Colonic mucosa (tissue), 4 donors: ENCODE data around the gene GPR26. TPM values are rescaled to one million over a fixed set of nuclear protein-coding genes. Genes with fewer than 3 reads are reported as not detected.

Source experiments
- DNase-seq: peaks from one replicate; pipeline ENCODE4 v3.0.0-alpha.2; 2020
- H3K27ac ChIP-seq: fragments of 200-600 bp; one replicate; pipeline ENCODE4 v1.8.0; 2021
- H3K27me3 ChIP-seq: fragments of 200-600 bp; one replicate; pipeline ENCODE4 v1.8.0; 2021
- H3K36me3 ChIP-seq: fragments of 200-600 bp; one replicate; pipeline ENCODE4 v1.8.0; 2021
- H3K4me1 ChIP-seq: fragments of 200-600 bp; one replicate; pipeline ENCODE4 v1.8.0; 2021; ENCODE audit warnings: mild to moderate bottlenecking
- H3K4me3 ChIP-seq: fragments of 200-600 bp; one replicate; pipeline ENCODE4 v1.8.0; 2021
- H3K9ac ChIP-seq, 2 donors: one replicate each; pipeline ENCODE4 v1.7.0; 2013; ENCODE audit warnings: control low read depth in 2 of 2, low read depth in 2 of 2, low read length in 2 of 2
- H3K9me3 ChIP-seq: fragments of 200-600 bp; one replicate; pipeline ENCODE4 v1.8.0; 2021
- CTCF ChIP-seq: fragments of 200-600 bp; IDR thresholded peaks from one replicate; pipeline ENCODE4 v1.8.0; 2022; ENCODE audit warnings: antibody characterized with exemption, mild to moderate bottlenecking
- intact Hi-C: fragments of 100-400 bp; cut with DNase I; formaldehyde crosslinking; loops from one replicate; pipeline ENCODE4 v1.14.1; 2022
- total RNA-seq, 2 donors: library from RNA; stranded (reverse); fragmentation: NEBNext Ultra II Directional in 1 of 2; extraction: Animal tissue kit (Norgen Biotek cat#: 25700) in 1 of 2; gene quantifications; one replicate each; pipeline ENCODE4 v1.2.1, GENCODE V29; 2021
- donor health status: healthy.
- donor health status: DM: no; HTN: no; CAD: no.
- donor health status: DM: no; HTN: no; CAD: no.

The GPR26 gene
- total RNA-seq, 2 donors from 2014 or later = not detected

DNA sequence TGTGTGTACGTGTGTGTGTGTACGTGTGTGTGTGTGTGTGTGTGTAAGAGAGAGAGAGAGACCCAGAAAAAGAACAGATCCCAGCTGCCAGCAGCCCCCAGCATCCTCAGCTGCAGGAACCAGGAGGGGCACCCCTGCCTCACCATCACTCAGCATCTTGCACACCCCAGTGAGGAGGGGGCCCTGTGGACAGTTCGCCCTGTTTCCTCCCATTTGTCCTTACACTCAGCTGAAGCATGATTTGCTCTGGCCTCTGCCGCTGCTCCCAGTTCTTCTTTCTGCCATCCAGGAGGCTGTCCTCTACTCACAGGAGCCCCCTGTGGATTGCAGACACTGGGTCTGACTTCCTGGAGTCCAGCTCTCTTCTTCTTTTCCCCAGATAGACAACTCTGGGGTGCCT, 9.7 kb downstream of the GPR26 start:
- H3K9ac ChIP-seq = no peak overlapping the region
- intact Hi-C loops = no loop called here
- no peak for TF ChIP-seq CTCF
- H3K27ac ChIP-seq = no peak overlapping the region
- H3K9me3 ChIP-seq = no peaks in the 10 kb centered on the region
- H3K4me3 ChIP-seq = no peak overlapping the region
- H3K4me1 ChIP-seq = no peaks in the 10 kb centered on the region
- H3K27me3 ChIP-seq = no peaks in the 10 kb centered on the region
- no peaks in the 10 kb centered on the region for H3K36me3 ChIP-seq
- DNase-seq = no peak

- no peak for TF ChIP-seq CTCF
- no peaks in the 10 kb centered on the region for H3K36me3 ChIP-seq
- DNase-seq = no peak
Measured at GRCh38 chr10:123677556-123677955, 11.4 kb downstream of the GPR26 start.

GRCh38 chr10:123678376-123678775, 12.2 kb downstream of the GPR26 start:
- Histone ChIP-seq H3K4me1 (no peaks in the 10 kb centered on the region), H3K9me3 (no peaks in the 10 kb centered on the region), H3K4me3 (no peak overlapping the region), H3K36me3 (no peaks in the 10 kb centered on the region), H3K9ac (no peak overlapping the region), H3K27me3 (no peaks in the 10 kb centered on the region), H3K27ac (no peak overlapping the region)
- intact Hi-C loops = no loop called here
- TF ChIP-seq CTCF = no peak
- no peak for DNase-seq

More at GRCh38 chr10:123677556-123677955, 11.4 kb downstream of the GPR26 start:
- Histone ChIP-seq H3K9me3 (no peaks in the 10 kb centered on the region), H3K4me3 (no peak overlapping the region), H3K9ac (no peak overlapping the region), H3K27ac (no peak overlapping the region), H3K27me3 (no peaks in the 10 kb centered on the region), H3K4me1 (no peaks in the 10 kb centered on the region)
- intact Hi-C loops = no loop called here

DNA sequence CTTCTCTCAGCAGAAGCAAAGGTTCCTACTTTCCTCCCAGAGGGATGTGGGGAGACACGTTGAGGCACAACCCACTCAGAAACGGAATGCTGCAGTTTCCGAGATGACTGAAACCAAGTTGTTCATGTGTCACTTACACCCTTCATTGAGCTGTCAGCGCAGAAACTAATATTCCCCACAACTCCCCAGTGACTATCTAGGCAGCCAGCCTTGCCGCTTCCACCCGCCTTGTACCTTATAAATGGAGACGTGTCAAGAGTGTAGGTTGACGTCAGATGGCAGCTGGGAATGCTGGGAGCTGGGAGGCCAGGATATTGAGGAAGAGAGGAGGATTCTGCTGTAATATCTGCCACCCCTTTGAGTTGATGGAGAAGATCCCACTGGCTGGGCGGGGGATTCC, 15.1 kb downstream of the GPR26 start:
- no peaks in the 10 kb centered on the region for H3K9me3 ChIP-seq
- H3K9ac ChIP-seq = no peak overlapping the region
- no peak for DNase-seq
- no peaks in the 10 kb centered on the region for H3K36me3 ChIP-seq
- no peak for TF ChIP-seq CTCF
- intact Hi-C loops = no loop called here
- no peak overlapping the region for H3K4me3 ChIP-seq
- H3K27me3 ChIP-seq = no peaks in the 10 kb centered on the region
- no peaks in the 10 kb centered on the region for H3K4me1 ChIP-seq
- H3K27ac ChIP-seq = no peak overlapping the region

- TF ChIP-seq CTCF = no peak
- H3K4me1 ChIP-seq = no peaks in the 10 kb centered on the region
- DNase-seq = no peak
- no peak overlapping the region for H3K9ac ChIP-seq
- intact Hi-C loops = no loop called here
- no peak overlapping the region for H3K27ac ChIP-seq
- no peak overlapping the region for H3K4me3 ChIP-seq
- no peaks in the 10 kb centered on the region for H3K27me3 ChIP-seq
- no peaks in the 10 kb centered on the region for H3K9me3 ChIP-seq
- no peaks in the 10 kb centered on the region for H3K36me3 ChIP-seq
Measured at GRCh38 chr10:123682477-123682876, 16.3 kb downstream of the GPR26 start.

DNA sequence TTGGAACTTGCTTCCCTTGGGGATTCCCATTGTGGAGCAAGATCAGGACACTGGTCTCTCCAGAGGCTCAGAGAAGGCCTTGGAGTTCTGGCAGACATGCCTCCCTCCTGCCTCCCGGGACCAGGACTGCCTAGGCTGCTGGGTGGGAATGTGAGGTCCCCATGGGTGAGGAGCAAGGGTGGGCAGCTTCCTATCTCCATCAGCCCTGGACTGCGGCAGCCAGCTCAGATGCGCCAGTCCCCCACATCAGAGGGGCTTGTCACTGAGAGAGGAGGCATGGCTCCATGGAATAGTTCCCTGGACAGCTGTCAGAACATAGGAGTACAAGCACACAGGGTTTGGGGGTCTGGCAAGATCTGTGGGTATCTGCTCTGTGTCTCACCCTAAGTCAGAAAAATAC, 17.3 kb downstream of the GPR26 start:
- H3K27me3 ChIP-seq = no peaks in the 10 kb centered on the region
- DNase-seq = no peak
- intact Hi-C loops = no loop called here
- no peaks in the 10 kb centered on the region for H3K4me1 ChIP-seq
- H3K36me3 ChIP-seq = no peaks in the 10 kb centered on the region
- H3K9ac ChIP-seq = no peak overlapping the region
- H3K27ac ChIP-seq = no peak overlapping the region
- no peaks in the 10 kb centered on the region for H3K9me3 ChIP-seq
- TF ChIP-seq CTCF = no peak
- no peak overlapping the region for H3K4me3 ChIP-seq
